Bone marrow (tissue), 2 donors: ENCODE measurements around the gene SEMA4C.

Source experiments
- DNase-seq, 2 donors: peaks; one replicate each; lab custom pipeline; 2025; lab: John Stamatoyannopoulos, UW

SEMA4C gene

GRCh38 chr2:96819876-96820511 lies 49.9 kb downstream of the SEMA4C start:
- DNase-seq = no peak

- no peak for DNase-seq
Measured at GRCh38 chr2:96819128-96819875, 50.6 kb downstream of the SEMA4C start.

GRCh38 chr2:96817882-96818281 lies 52.0 kb downstream of the SEMA4C start:
- no peak for DNase-seq

GRCh38 chr2:96816836-96817702 lies 52.8 kb downstream of the SEMA4C start:
- DNase-seq = no peak

GRCh38 chr2:96816127-96816835 lies 53.6 kb downstream of the SEMA4C start, which contains the start of gene CNNM3:
TSS of gene CNNM3 (plus strand) at chr2:96816268. CDS start at chr2:96816278, 10 bp downstream.
- peak; percentile 76 to 86 for DNase-seq

GRCh38 chr2:96815326-96816126 lies 54.4 kb downstream of the SEMA4C start:
- DNase-seq = peak in 1 of 2 donors; percentile 25

- no peak for DNase-seq
Measured at GRCh38 chr2:96813656-96814055, 56.2 kb downstream of the SEMA4C start.

- no peak for DNase-seq
Measured at GRCh38 chr2:96811917-96812316, 58.0 kb downstream of the SEMA4C start.

- DNase-seq = no peak
Measured at GRCh38 chr2:96810783-96811192, 59.1 kb downstream of the SEMA4C start.

- no peak for DNase-seq
Measured at GRCh38 chr2:96809951-96810782, 59.7 kb downstream of the SEMA4C start.
